IMR-90 (cell line): ENCODE measurements around the gene GABRB1. TPM values are rescaled to one million over a fixed set of nuclear protein-coding genes. Genes with fewer than 3 reads are reported as not detected.
A peak's percentile ranks its signal among the peaks of the same experiment; 100 is the strongest.

Experiments used
- ATAC-seq: fragments of 200-7000 bp; cut with Tn5 transposase; 2 replicates; pipeline ENCODE4 v1.9.1; 2020; ENCODE audit warnings: low read depth, mild to moderate bottlenecking, moderate library complexity
- BruUV-seq: library from RNA; stranded (reverse); fragments of 400-500 nt; replicated peaks from 2 replicates; lab custom pipeline; 2021; lab: Mats Ljungman, UMichigan
- CTCF ChIA-PET: fragments of 300-600 bp; formaldehyde crosslinking; extraction: SDS; loops from one replicate; lab custom pipeline; 2021; ENCODE audit warnings: antibody characterized with exemption; lab: Yijun Ruan, JAX
- POLR2A ChIA-PET: fragments of 300-600 bp; sonication (Branson Sonifier 250); formaldehyde crosslinking; loops from one replicate; lab custom pipeline; 2022; ENCODE audit warnings: antibody characterized with exemption; ENCODE audit not compliant: unreplicated experiment; lab: Charles Lee
- DNase-seq: peaks from one replicate; pipeline ENCODE4 v3.0.0; 2013
- H2AFZ ChIP-seq: replicated peaks from 2 replicates; pipeline ENCODE3; 2013; ENCODE audit warnings: low read length, mild to moderate bottlenecking; ENCODE audit not compliant: poor library complexity
- H2AK5ac ChIP-seq: 2 replicates; pipeline ENCODE4 v1.6.1; 2013; ENCODE audit warnings: low read depth, low read length, inconsistent platforms
- H2AK9ac ChIP-seq: replicated peaks from 2 replicates; pipeline ENCODE3; 2013; ENCODE audit warnings: mild to moderate bottlenecking, low read depth, low read length, moderate library complexity; ENCODE audit not compliant: poor library complexity
- H2BK120ac ChIP-seq: 2 replicates; pipeline ENCODE4 v1.6.1; 2013; ENCODE audit warnings: low read depth, low read length, inconsistent platforms
- H2BK15ac ChIP-seq: 3 replicates; pipeline ENCODE4 v1.6.1; 2013; ENCODE audit warnings: low read depth, low read length, inconsistent platforms
- H2BK20ac ChIP-seq: 2 replicates; pipeline ENCODE4 v1.6.1; 2013; ENCODE audit warnings: low read depth, mild to moderate bottlenecking, inconsistent platforms, low read length, moderate library complexity
- H2BK5ac ChIP-seq: 2 replicates; pipeline ENCODE4 v1.6.1; 2013; ENCODE audit warnings: mild to moderate bottlenecking, low read depth, low read length, inconsistent platforms; ENCODE audit not compliant: poor library complexity, severe bottlenecking
- H3K14ac ChIP-seq: replicated peaks from 2 replicates; pipeline ENCODE4 v1.6.1; 2013; ENCODE audit warnings: low read depth, low read length, inconsistent platforms
- H3K18ac ChIP-seq: 2 replicates; pipeline ENCODE4 v1.6.1; 2013; ENCODE audit warnings: low read depth, low read length, control low read depth
- H3K23ac ChIP-seq: 2 replicates; pipeline ENCODE4 v1.6.1; 2013; ENCODE audit warnings: low read depth, low read length, inconsistent platforms
- H3K27ac ChIP-seq: 2 replicates; pipeline ENCODE4 v1.5.1; 2013; ENCODE audit warnings: mild to moderate bottlenecking, control low read depth, low read length; ENCODE audit not compliant: insufficient read depth
- H3K27me3 ChIP-seq: 2 replicates; pipeline ENCODE4 v1.6.1; 2013; ENCODE audit warnings: low read length; ENCODE audit not compliant: control insufficient read depth, insufficient read depth
- H3K36me3 ChIP-seq: 2 replicates; pipeline ENCODE4 v1.6.1; 2013; ENCODE audit warnings: low read length, mixed read lengths; ENCODE audit not compliant: control insufficient read depth, insufficient read depth
- H3K4ac ChIP-seq: 2 replicates; pipeline ENCODE4 v1.6.1; 2013; ENCODE audit warnings: low read depth, low read length, inconsistent platforms
- H3K4me1 ChIP-seq: 2 replicates; pipeline ENCODE4 v1.6.1; 2013; ENCODE audit warnings: low read length, mixed read lengths; ENCODE audit not compliant: control insufficient read depth, insufficient read depth
- H3K4me2 ChIP-seq: 2 replicates; pipeline ENCODE4 v1.6.1; 2013; ENCODE audit warnings: low read depth, mild to moderate bottlenecking, control low read depth, low read length, moderate library complexity
- H3K4me3 ChIP-seq: 2 replicates; pipeline ENCODE4 v1.5.1; 2013; ENCODE audit warnings: low read depth, mild to moderate bottlenecking, control low read depth, low read length, moderate library complexity; ENCODE audit not compliant: insufficient read depth
- H3K56ac ChIP-seq: 2 replicates; pipeline ENCODE4 v1.6.1; 2013; ENCODE audit warnings: low read length, inconsistent platforms; ENCODE audit not compliant: insufficient read depth; ENCODE audit errors: extremely low read depth
- H3K79me1 ChIP-seq, 2 experiments: 2 replicates each; pipeline ENCODE4 v1.6.1; 2013; ENCODE audit warnings: low read length in 2 of 2, inconsistent platforms in 1 of 2, low read depth in 1 of 2
- H3K9ac ChIP-seq: 2 replicates; pipeline ENCODE4 v1.6.1; 2013; ENCODE audit warnings: low read depth, low read length, control low read depth
- H3K9me1 ChIP-seq: 2 replicates; pipeline ENCODE4 v1.6.1; 2013; ENCODE audit warnings: low read length, inconsistent platforms; ENCODE audit not compliant: insufficient read depth
- H3K9me3 ChIP-seq: 2 replicates; pipeline ENCODE4 v1.6.1; 2013; ENCODE audit warnings: low read length; ENCODE audit not compliant: control insufficient read depth, insufficient read depth
- H4K20me1 ChIP-seq: 2 replicates; pipeline ENCODE4 v1.6.1; 2013; ENCODE audit warnings: low read length, inconsistent platforms; ENCODE audit not compliant: insufficient read depth
- H4K5ac ChIP-seq: 2 replicates; pipeline ENCODE4 v1.6.1; 2013; ENCODE audit warnings: mild to moderate bottlenecking, low read depth, low read length, control low read depth
- H4K8ac ChIP-seq, 2 experiments: 2 replicates each; pipeline ENCODE4 v1.6.1; 2013; ENCODE audit warnings: low read depth in 2 of 2, low read length in 2 of 2, control low read depth in 1 of 2, inconsistent platforms in 1 of 2
- H4K91ac ChIP-seq: 2 replicates; pipeline ENCODE4 v1.6.1; 2013; ENCODE audit warnings: low read depth, low read length, inconsistent platforms; ENCODE audit not compliant: insufficient read depth
- BHLHE40 ChIP-seq: fragments of 150-350 bp; IDR thresholded peaks from 2 replicates; pipeline ENCODE4 v1.6.1; 2016; ENCODE audit warnings: mild to moderate bottlenecking, low read depth, low read length
- CEBPB ChIP-seq: IDR thresholded peaks from 2 replicates; pipeline ENCODE4 v1.6.1; 2012; ENCODE audit warnings: low read depth, low read length, improper control_type of control experiment
- CHD1 ChIP-seq: IDR thresholded peaks from 2 replicates; pipeline ENCODE4 v1.6.1; 2012; ENCODE audit warnings: low read depth, low read length, improper control_type of control experiment
- CTCF ChIP-seq: conservative IDR thresholded peaks from 2 replicates; pipeline ENCODE4 v1.5.1; 2012; ENCODE audit warnings: mild to moderate bottlenecking, low read depth, low read length, improper control_type of control experiment
- FOS ChIP-seq: fragments of 150-350 bp; IDR thresholded peaks from 2 replicates; pipeline ENCODE4 v1.6.1; 2016; ENCODE audit warnings: low read depth, low read length
- MAFK ChIP-seq: IDR thresholded peaks from 2 replicates; pipeline ENCODE4 v1.6.1; 2012; ENCODE audit warnings: low read depth, low read length, improper control_type of control experiment
- MAZ ChIP-seq: IDR thresholded peaks from 2 replicates; pipeline ENCODE4 v1.6.1; 2012; ENCODE audit warnings: low read depth, mild to moderate bottlenecking, low read length, improper control_type of control experiment, moderate library complexity, borderline replicate concordance
- MXI1 ChIP-seq: IDR thresholded peaks from 2 replicates; pipeline ENCODE4 v1.6.1; 2012; ENCODE audit warnings: low read depth, mild to moderate bottlenecking, low read length, moderate library complexity, borderline replicate concordance
- NFE2L2 ChIP-seq: fragments of 150-350 bp; IDR thresholded peaks from 2 replicates; pipeline ENCODE4 v1.6.1; 2016; ENCODE audit warnings: low read depth, mild to moderate bottlenecking, low read length
- POLR2A ChIP-seq: IDR thresholded peaks from 2 replicates; pipeline ENCODE4 v1.6.1; 2012; ENCODE audit warnings: mild to moderate bottlenecking, low read depth, low read length
- RAD21 ChIP-seq: IDR thresholded peaks from 2 replicates; pipeline ENCODE4 v1.6.1; 2012; ENCODE audit warnings: low read length, improper control_type of control experiment
- RCOR1 ChIP-seq: IDR thresholded peaks from 2 replicates; pipeline ENCODE4 v1.6.1; 2012; ENCODE audit warnings: mild to moderate bottlenecking, low read length, improper control_type of control experiment; ENCODE audit not compliant: insufficient replicate concordance
- RFX5 ChIP-seq: IDR thresholded peaks from 2 replicates; pipeline ENCODE4 v1.8.0; 2012; ENCODE audit warnings: low read depth, mild to moderate bottlenecking, low read length, moderate library complexity
- SMC3 ChIP-seq: fragments of 150-350 bp; IDR thresholded peaks from 2 replicates; pipeline ENCODE4 v1.6.1; 2016; ENCODE audit warnings: low read depth, mild to moderate bottlenecking, antibody characterized with exemption, low read length, moderate library complexity
- WGBS, 2 experiments: methylation state at CpG; one replicate each; pipeline versions ENCODE4 v1.1.5 to v1.1.7; 2013; ENCODE audit warnings: missing lambda C conversion rate in 2 of 2; ENCODE audit not compliant: insufficient read length in 1 of 2; ENCODE audit errors: extremely low coverage in 2 of 2; 5-methylcytosine and 5-hydroxymethylcytosine counted together
- dilution Hi-C: fragments of 300-500 bp; cut with HindIII; formaldehyde crosslinking; loops from one replicate; pipeline ENCODE4 v1.14.3; 2018; ENCODE audit warnings: low sequenced_read_pairs; ENCODE audit not compliant: unreplicated experiment
- in situ Hi-C: fragments of 300-500 bp; cut with MboI; formaldehyde crosslinking; loops from 3 replicates; pipeline ENCODE4 v1.14.3; 2019; ENCODE audit warnings: low sequenced_read_pairs, inconsistent platforms, mixed read lengths
- intact Hi-C: fragments of 100-400 bp; cut with micrococcal nuclease; formaldehyde crosslinking; loops from 2 replicates; pipeline ENCODE4 v1.10.0; 2022
- polyA plus RNA-seq, 3 experiments: library from polyadenylated mRNA; depleted of rRNA; stranded (reverse); fragments of >200 nt; gene quantifications; 2 replicates each; pipeline ENCODE4 v1.2.3, GENCODE V29; 2012; ENCODE audit warnings: low replicate concordance in 1 of 3
- total RNA-seq: library from RNA; depleted of rRNA; stranded (reverse); fragments of >200 nt; gene quantifications from 2 replicates; pipeline ENCODE4 v1.2.3, GENCODE V29; 2012
- TF ChIP-seq, protein P1 (sequence below): fragments of 150-350 bp; IDR thresholded peaks from 2 replicates; pipeline ENCODE4 v1.6.1; 2017; ENCODE audit warnings: mild to moderate bottlenecking, antibody characterized with exemption, low read length, low read depth
- TF ChIP-seq, protein P2 (sequence below): fragments of 150-350 bp; IDR thresholded peaks from 2 replicates; pipeline ENCODE4 v1.6.1; 2016; ENCODE audit warnings: low read depth, mild to moderate bottlenecking, low read length, moderate library complexity, borderline replicate concordance

Gene GABRB1
- total and polyA plus RNA-seq, 2 of the 4 experiments (the other 2 are of a cell fraction), result 4.7 to 16.1 TPM

- dilution Hi-C loops, result no loop called here
- Histone ChIP-seq H3K9me1 (no peaks in the 10 kb centered on the region), H3K56ac (no peak overlapping the region), H3K9me3 (no peaks in the 10 kb centered on the region), H3K36me3 (no peaks in the 10 kb centered on the region), H3K4me1 (peaks cover 2% of the 10 kb centered on the region; the same call in 1 of the 2 replicates), H3K14ac (no peak overlapping the region), H3K4ac (no peak overlapping the region), H4K5ac (no peak overlapping the region), H3K79me1 (no peaks in the 10 kb centered on the region), H3K4me2 (no peak overlapping the region; the same call in 1 of the 2 replicates), H3K9ac (no peak overlapping the region), H4K20me1 (no peaks in the 10 kb centered on the region), H2BK120ac (no peak overlapping the region), H2AK5ac (no peak overlapping the region), H2BK20ac (no peak overlapping the region), H2AFZ (no peak overlapping the region), H3K4me3 (no peak overlapping the region), H4K91ac (no peak overlapping the region), H3K18ac (no peak overlapping the region), H3K27ac (no peak overlapping the region), H2BK5ac (no peak overlapping the region), H2AK9ac (no peak overlapping the region), H2BK15ac (no peak overlapping the region), H3K27me3 (no peaks in the 10 kb centered on the region), H3K23ac (no peak overlapping the region), H4K8ac (no peak overlapping the region)
- ChIA-PET POLR2A (no interaction called here), CTCF (interaction anchor here (0.6 kb wide), 2 partner anchors 48 to 1169 kb away, joined by 3 read pairs; no protein-coding TSS in a partner anchor)
- ATAC-seq, result peak; percentile 80
- peak; percentile 60 for DNase-seq
- in situ Hi-C loops, result no loop called here
- intact Hi-C loops, result no loop called here
- no CpG with 5 or more reads among the region's 1 CpG for WGBS, 2 experiments
- TF ChIP-seq MXI1 (no peak), CEBPB (no peak), SMC3 (no peak), MAFK (no peak), POLR2A (no peak), RFX5 (no peak), RCOR1 (no peak), RAD21 (no peak), FOS (no peak), CHD1 (no peak), MAZ (no peak), NFE2L2 (no peak), CTCF (no peak), BHLHE40 (no peak)
- TF ChIP-seq, protein P1, sequence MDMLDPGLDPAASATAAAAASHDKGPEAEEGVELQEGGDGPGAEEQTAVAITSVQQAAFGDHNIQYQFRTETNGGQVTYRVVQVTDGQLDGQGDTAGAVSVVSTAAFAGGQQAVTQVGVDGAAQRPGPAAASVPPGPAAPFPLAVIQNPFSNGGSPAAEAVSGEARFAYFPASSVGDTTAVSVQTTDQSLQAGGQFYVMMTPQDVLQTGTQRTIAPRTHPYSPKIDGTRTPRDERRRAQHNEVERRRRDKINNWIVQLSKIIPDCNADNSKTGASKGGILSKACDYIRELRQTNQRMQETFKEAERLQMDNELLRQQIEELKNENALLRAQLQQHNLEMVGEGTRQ, result no peak
- TF ChIP-seq, protein P2, sequence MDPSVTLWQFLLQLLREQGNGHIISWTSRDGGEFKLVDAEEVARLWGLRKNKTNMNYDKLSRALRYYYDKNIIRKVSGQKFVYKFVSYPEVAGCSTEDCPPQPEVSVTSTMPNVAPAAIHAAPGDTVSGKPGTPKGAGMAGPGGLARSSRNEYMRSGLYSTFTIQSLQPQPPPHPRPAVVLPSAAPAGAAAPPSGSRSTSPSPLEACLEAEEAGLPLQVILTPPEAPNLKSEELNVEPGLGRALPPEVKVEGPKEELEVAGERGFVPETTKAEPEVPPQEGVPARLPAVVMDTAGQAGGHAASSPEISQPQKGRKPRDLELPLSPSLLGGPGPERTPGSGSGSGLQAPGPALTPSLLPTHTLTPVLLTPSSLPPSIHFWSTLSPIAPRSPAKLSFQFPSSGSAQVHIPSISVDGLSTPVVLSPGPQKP, result no peak
- BruUV-seq, result no TSS peak
Measured at GRCh38 chr4:47238667-47239066, 207.3 kb downstream of the GABRB1 start.
